GM12878 (cell line): ENCODE data around the gene GPR107.

Source experiments
- ATF2 ChIP-seq: IDR thresholded peaks from 2 replicates; pipeline ENCODE4 v1.6.1; 2012; ENCODE audit warnings: low read length, inconsistent platforms
- SMAD5 ChIP-seq: IDR thresholded peaks from 2 replicates; pipeline ENCODE4 v1.6.1; 2016; ENCODE audit warnings: antibody characterized with exemption, low read depth
- TF ChIP-seq, protein P1 (sequence below): fragments of 450-650 bp; formaldehyde crosslinking; IDR thresholded peaks from 2 replicates; pipeline ENCODE4 v1.4.0; 2020; ENCODE audit warnings: mild to moderate bottlenecking, moderate library complexity
- TF ChIP-seq, protein P2 (sequence below), 3 experiments: IDR thresholded peaks in 2 of 3; conservative IDR thresholded peaks in 1 of 3; 2 replicates each; pipeline ENCODE4 v1.5.1; 2011; ENCODE audit warnings: low read depth in 3 of 3, low read length in 3 of 3, mild to moderate bottlenecking in 3 of 3, control low read depth in 2 of 3, moderate library complexity in 2 of 3, inconsistent platforms in 1 of 3, mixed read lengths in 1 of 3; ENCODE audit not compliant: control insufficient read depth in 2 of 3, insufficient read depth in 1 of 3; ENCODE audit errors: extremely low read depth in 1 of 3
- TF ChIP-seq, protein P3 (sequence below): IDR thresholded peaks from 2 replicates; pipeline ENCODE4 v1.6.1; 2011; ENCODE audit warnings: borderline replicate concordance, low read depth, mild to moderate bottlenecking, moderate library complexity, mixed read lengths, low read length; ENCODE audit not compliant: insufficient read depth; ENCODE audit errors: extremely low read length

GRCh38 chr9:130028493-130029222, 25.0 kb upstream of the GPR107 start:
- TF ChIP-seq SMAD5 (no peak), ATF2 (no peak)
- TF ChIP-seq, protein P1, sequence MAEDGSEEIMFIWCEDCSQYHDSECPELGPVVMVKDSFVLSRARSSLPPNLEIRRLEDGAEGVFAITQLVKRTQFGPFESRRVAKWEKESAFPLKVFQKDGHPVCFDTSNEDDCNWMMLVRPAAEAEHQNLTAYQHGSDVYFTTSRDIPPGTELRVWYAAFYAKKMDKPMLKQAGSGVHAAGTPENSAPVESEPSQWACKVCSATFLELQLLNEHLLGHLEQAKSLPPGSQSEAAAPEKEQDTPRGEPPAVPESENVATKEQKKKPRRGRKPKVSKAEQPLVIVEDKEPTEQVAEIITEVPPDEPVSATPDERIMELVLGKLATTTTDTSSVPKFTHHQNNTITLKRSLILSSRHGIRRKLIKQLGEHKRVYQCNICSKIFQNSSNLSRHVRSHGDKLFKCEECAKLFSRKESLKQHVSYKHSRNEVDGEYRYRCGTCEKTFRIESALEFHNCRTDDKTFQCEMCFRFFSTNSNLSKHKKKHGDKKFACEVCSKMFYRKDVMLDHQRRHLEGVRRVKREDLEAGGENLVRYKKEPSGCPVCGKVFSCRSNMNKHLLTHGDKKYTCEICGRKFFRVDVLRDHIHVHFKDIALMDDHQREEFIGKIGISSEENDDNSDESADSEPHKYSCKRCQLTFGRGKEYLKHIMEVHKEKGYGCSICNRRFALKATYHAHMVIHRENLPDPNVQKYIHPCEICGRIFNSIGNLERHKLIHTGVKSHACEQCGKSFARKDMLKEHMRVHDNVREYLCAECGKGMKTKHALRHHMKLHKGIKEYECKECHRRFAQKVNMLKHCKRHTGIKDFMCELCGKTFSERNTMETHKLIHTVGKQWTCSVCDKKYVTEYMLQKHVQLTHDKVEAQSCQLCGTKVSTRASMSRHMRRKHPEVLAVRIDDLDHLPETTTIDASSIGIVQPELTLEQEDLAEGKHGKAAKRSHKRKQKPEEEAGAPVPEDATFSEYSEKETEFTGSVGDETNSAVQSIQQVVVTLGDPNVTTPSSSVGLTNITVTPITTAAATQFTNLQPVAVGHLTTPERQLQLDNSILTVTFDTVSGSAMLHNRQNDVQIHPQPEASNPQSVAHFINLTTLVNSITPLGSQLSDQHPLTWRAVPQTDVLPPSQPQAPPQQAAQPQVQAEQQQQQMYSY (CRISPR knock-in tag), result no peak
- TF ChIP-seq, protein P2, sequence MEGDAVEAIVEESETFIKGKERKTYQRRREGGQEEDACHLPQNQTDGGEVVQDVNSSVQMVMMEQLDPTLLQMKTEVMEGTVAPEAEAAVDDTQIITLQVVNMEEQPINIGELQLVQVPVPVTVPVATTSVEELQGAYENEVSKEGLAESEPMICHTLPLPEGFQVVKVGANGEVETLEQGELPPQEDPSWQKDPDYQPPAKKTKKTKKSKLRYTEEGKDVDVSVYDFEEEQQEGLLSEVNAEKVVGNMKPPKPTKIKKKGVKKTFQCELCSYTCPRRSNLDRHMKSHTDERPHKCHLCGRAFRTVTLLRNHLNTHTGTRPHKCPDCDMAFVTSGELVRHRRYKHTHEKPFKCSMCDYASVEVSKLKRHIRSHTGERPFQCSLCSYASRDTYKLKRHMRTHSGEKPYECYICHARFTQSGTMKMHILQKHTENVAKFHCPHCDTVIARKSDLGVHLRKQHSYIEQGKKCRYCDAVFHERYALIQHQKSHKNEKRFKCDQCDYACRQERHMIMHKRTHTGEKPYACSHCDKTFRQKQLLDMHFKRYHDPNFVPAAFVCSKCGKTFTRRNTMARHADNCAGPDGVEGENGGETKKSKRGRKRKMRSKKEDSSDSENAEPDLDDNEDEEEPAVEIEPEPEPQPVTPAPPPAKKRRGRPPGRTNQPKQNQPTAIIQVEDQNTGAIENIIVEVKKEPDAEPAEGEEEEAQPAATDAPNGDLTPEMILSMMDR (IDR thresholded peaks at IDR 0.05 in 2 of 3, conservative IDR thresholded peaks at IDR 0.05 in 1 of 3; ENCODE audit: control insufficient read depth in 2 of 3, extremely low read depth in 1 of 3, insufficient read depth in 1 of 3, low read depth in 3 of 3, low read length in 3 of 3), result no peak
- TF ChIP-seq, protein P3, sequence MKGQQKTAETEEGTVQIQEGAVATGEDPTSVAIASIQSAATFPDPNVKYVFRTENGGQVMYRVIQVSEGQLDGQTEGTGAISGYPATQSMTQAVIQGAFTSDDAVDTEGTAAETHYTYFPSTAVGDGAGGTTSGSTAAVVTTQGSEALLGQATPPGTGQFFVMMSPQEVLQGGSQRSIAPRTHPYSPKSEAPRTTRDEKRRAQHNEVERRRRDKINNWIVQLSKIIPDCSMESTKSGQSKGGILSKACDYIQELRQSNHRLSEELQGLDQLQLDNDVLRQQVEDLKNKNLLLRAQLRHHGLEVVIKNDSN, result no peak
